ENCODE data around the gene NFKBIE.
"Not testable (repeated sequence)": the region's sequence is repeated elsewhere in the genome, so short reads cannot be mapped to it uniquely, and the experiment has no call there.

Gene NFKBIE

GRCh38 chr6:44265007-44265721, at the start of gene NFKBIE:
Gene NFKBIE, minus strand, starts transcription at chr6:44265551. Its CDS starts 205 bp downstream, at chr6:44265346.
- DNase-seq (ENCODE audit: low read depth) = peak; percentile 94

GRCh38 chr6:44314657-44315056, 49.3 kb upstream of the NFKBIE start:
- DNase-seq (ENCODE audit: low read depth) = not testable (repeated sequence)

- peak; percentile 96 for DNase-seq (ENCODE audit: low read depth)
Measured at GRCh38 chr6:44312901-44313788, 47.8 kb upstream of the NFKBIE start, which contains the start of gene AARS2. Gene AARS2, minus strand, starts transcription at chr6:44313347. Its CDS starts 24 bp downstream, at chr6:44313323.

GRCh38 chr6:44311767-44312166, 46.4 kb upstream of the NFKBIE start:
- no peak for DNase-seq (ENCODE audit: low read depth)

GRCh38 chr6:44311304-44311703, 46.0 kb upstream of the NFKBIE start:
- no peak for DNase-seq (ENCODE audit: low read depth)

GRCh38 chr6:44310241-44310640, 44.9 kb upstream of the NFKBIE start:
- no peak for DNase-seq (ENCODE audit: low read depth)

- DNase-seq (ENCODE audit: low read depth) = no peak
Measured at GRCh38 chr6:44309631-44310030, 44.3 kb upstream of the NFKBIE start.

GRCh38 chr6:44309092-44309491, 43.7 kb upstream of the NFKBIE start:
- no peak for DNase-seq (ENCODE audit: low read depth)

- no peak for DNase-seq (ENCODE audit: low read depth)
Measured at GRCh38 chr6:44307217-44307616, 41.9 kb upstream of the NFKBIE start.

GRCh38 chr6:44306710-44307109, 41.4 kb upstream of the NFKBIE start:
- no peak for DNase-seq (ENCODE audit: low read depth)

GRCh38 chr6:44305200-44305725, 39.9 kb upstream of the NFKBIE start:
- no peak for DNase-seq (ENCODE audit: low read depth)

GRCh38 chr6:44304282-44305199, 39.2 kb upstream of the NFKBIE start:
- DNase-seq (ENCODE audit: low read depth) = peak; percentile 25

- no peak for DNase-seq (ENCODE audit: low read depth)
Measured at GRCh38 chr6:44303842-44304241, 38.5 kb upstream of the NFKBIE start.

GRCh38 chr6:44302856-44303255, 37.5 kb upstream of the NFKBIE start:
- DNase-seq (ENCODE audit: low read depth) = no peak

- DNase-seq (ENCODE audit: low read depth) = no peak
Measured at GRCh38 chr6:44301782-44302564, 36.6 kb upstream of the NFKBIE start.

GRCh38 chr6:44301106-44301505, 35.8 kb upstream of the NFKBIE start:
- no peak for DNase-seq (ENCODE audit: low read depth)

- DNase-seq (ENCODE audit: low read depth) = no peak
Measured at GRCh38 chr6:44300292-44300823, 35.0 kb upstream of the NFKBIE start.

- DNase-seq (ENCODE audit: low read depth) = no peak
Measured at GRCh38 chr6:44298864-44299263, 33.5 kb upstream of the NFKBIE start.

- DNase-seq (ENCODE audit: low read depth) = no peak
Measured at GRCh38 chr6:44298055-44298803, 32.9 kb upstream of the NFKBIE start.

All from activated T-cell treated with anti-CD3 and anti-CD28 coated beads for 1 hour (primary cell).